LoVo (cell line): ENCODE measurements around the gene WDSUB1.

Source experiments
- DNase-seq: peaks from one replicate; pipeline ENCODE4 v3.0.0-alpha.2; 2016; ENCODE audit warnings: low spot score

Gene WDSUB1

GRCh38 chr2:159224061-159224813, 62.3 kb downstream of the WDSUB1 start:
- DNase-seq = no peak

DNA sequence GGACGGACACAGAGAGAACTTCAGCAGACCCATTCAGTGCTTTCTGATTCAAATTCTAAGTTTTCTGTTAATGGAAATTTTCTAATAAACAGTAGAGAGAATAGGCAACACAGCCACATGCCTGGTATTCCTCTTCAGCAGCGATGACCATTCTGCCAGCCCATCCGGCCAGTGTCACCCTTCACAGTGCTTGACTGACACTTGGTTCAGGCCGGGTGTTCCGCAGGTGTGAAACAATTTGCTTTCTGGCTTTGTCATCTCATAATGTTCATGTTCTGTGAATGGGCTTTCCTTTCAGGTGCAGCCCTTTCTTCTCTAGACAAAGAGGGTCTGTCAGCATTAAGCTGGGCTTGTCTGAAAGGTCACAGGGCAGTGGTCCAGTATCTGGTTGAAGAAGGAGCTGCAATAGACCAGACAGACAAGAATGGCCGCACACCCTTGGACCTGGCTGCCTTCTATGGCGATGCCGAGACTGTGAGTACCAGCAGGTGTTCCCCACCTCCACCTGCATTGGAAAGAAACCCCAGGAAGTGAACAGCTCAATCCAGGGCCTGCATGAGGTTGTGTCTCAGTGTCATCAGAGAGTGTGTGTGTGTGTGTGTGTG, 67.0 kb downstream of the WDSUB1 start:
- no peak for DNase-seq

DNA sequence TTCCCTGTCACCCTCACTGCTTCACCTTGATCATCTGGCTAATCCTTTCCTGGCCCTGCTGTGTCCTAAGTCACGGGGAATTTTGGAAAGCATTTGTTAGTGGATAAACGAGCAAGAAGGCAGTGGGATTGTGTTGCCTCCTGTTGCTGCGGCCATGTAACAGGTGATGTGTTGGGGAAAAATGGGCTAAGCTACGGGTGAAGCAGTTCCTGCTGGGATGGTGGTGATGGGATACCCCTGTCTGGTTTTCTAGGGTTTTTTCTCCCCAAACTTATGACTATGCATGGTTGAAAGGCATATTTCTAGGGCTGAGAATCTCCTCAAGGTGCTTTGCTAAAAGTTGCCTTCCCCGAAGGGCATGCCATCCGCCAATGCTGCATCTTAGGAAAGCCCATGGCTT, 68.1 kb downstream of the WDSUB1 start:
- DNase-seq = no peak

GRCh38 chr2:159217676-159218075, 68.8 kb downstream of the WDSUB1 start:
- no peak for DNase-seq

DNA sequence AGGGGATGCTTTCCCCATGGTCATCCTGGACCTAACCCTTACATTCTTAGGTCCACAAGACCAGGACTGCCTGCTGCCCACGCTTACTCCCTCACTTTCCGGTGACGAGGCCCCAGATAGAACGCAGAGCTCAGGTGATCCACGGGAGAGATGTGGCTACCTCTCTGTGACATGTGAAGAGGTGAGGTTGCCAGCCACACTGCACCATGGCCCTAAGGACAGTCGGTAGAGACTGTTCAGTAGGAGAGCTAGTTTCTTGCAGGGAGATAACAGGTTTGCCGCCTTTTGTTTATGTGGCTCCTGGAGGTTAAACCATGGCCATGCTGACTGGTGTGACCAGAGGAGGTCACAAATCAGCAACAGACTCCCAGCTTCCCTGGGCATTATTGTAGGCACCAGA, 71.4 kb downstream of the WDSUB1 start:
- DNase-seq = no peak

- no peak for DNase-seq
Observed at GRCh38 chr2:159214325-159214865, 72.1 kb downstream of the WDSUB1 start.

GRCh38 chr2:159213296-159213695, 73.2 kb downstream of the WDSUB1 start:
- DNase-seq = no peak

DNA sequence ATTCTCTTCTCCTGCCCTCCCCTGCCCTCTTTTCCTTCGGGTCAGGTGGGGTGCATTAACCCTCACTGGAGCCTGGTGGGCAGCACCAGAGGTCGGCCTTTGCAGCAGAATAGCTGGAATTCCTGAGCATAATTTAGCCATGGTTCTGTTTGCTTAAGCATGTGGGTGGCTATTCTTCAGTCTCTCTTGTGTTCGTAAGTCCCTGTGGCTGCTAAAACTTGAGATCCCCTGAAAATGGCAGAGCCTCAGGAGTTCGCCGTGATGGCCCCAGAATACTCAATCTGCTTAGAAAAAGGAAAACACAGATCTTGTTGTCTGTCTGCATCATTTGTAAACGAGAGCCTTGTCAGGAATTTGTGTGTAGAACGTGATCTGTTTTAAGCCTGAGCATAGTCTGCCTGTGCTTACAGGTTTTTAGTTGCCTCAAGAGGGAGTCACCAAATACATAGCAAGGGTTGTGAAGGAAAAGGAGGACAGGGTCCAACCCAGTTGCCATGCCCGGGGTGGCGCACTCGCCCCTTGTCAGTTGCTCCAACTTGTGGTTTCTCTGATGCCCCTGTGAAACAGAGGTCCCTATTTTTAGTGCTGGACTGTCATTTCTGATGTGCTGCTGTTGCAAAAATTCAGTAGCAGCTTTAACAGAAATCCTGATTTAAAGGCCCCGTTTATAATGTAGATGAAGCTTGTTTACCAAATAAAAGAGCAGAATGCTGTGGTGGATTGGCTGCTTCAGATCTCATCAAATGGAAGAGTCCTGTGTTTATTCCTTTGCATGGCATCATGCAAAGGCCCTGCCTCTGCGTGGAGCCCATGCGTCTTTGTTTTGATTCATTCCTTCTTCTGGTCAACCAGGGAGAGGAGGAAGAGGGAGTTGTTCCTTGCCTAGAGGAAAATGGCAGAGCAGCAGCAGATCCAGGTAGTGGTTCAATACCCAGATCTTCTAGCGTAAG, 74.8 kb downstream of the WDSUB1 start:
- DNase-seq = no peak

- no peak for DNase-seq
Observed at GRCh38 chr2:159209341-159210306, 76.9 kb downstream of the WDSUB1 start.

GRCh38 chr2:159208438-159208837, 78.1 kb downstream of the WDSUB1 start:
- no peak for DNase-seq

- no peak for DNase-seq
Observed at GRCh38 chr2:159206736-159207380, 79.6 kb downstream of the WDSUB1 start.

- DNase-seq = no peak
Observed at GRCh38 chr2:159204381-159205144, 81.9 kb downstream of the WDSUB1 start.

- no peak for DNase-seq
Observed at GRCh38 chr2:159202568-159203071, 83.9 kb downstream of the WDSUB1 start.

DNA sequence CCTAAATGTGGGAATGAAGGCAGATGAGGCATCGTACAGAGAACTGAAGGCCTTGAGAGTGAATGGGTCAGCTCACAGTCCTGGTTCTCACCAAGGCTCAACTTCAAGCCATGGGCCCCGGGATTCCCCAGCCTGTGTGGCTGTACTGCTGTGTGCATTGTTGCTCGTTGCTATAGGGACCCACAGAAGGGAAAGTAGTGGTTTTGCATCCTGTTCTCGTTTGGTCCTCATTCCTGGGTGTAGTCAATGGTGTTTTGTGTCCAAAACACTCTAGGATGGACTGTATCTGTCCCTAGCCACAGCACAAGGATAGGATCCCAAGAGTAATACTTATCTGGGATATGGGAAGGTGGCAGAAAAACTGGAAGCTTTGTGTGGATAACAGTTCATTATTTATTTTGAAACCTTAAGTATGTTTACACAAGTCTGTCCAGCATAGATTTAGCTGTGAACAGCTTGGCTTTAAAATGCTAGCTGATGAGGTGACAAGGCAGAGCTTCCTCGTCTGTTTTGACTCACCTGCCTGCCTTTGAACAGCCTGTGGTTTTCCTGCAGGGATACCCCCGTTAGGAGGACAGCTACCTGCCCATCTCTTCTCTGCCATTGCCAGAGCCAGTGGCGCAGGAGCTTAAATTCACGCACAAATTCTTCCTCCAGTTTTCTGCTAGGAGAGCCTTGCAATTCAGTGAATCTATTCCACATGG, 85.0 kb downstream of the WDSUB1 start:
- no peak for DNase-seq

DNA sequence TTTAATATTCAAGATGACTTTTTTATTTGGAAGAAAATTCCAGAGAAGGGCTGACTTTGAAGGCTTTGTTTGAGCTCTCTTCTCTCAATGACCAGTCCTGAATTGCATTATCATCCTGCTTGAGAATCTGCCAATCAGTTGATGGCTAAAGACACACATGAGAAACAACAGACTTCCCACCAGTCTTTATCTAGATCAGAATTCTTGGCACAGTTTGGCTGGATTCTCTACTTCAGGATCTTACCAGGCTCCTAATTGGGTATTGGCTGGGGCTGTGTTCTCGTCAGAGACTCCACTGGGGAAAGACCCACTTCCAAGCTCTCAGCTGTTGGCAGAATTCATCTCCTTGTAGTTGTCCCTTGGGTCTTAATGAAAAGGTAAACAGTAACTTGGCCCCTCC, 86.0 kb downstream of the WDSUB1 start:
- DNase-seq = no peak

DNA sequence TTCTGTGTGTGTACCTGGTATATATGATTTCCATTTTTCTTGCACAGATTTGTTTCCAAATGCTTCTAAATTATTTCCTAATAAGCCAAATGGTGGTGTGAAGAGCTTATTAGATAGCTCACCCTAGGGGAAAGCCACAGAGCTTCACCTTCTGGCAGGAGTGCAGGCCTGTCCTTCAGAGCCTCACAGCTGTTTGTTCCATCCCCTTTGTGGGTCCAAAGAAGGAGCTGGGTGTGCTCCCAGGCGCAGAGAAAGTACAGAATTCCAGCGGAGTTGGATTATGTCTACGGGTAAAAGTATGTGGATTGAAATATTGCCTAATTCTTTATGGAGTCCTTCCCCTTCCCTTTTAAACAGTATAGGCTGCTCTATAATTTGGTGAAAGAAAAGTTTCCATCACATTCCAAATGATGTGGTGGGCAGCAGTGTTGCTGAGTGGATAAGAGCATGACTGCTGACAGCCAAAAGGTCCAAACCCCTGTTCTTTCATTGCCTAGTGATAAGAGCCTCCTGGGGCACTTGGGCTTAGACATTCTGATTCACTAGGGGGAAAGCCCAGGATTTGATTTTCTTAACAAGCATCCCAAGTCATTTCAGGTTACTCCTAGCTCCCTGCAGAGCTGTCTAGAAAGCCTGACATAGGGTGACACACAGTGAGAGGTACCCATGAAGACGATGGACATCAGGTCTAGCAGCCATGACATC, 86.6 kb downstream of the WDSUB1 start:
- no peak for DNase-seq

DNA sequence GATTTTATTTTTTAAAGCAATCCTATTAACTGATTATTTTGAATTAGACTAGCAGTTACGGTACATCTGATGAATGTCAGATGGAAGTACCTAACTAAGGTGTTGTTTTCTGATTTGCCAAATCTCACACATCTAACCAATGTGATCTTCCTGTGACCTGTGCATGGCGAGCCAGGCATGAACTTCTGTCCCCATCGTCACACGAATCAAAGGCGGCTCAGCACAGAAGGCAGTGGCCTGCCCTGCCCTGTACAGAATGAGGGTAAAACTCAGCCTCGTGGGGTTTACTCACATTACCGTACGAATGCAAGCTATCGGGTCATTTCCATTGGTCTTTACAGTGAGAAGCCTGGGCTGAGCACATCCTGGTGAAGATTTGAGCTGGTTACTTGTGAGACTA, 87.3 kb downstream of the WDSUB1 start:
- DNase-seq = no peak

GRCh38 chr2:159196393-159196925, 90.0 kb downstream of the WDSUB1 start:
- DNase-seq = no peak
